ENCODE data around the gene THAP12. TPM values are rescaled to one million over a fixed set of nuclear protein-coding genes. Genes with fewer than 3 reads are reported as not detected.
"Not testable (repeated sequence)": the region's sequence is repeated elsewhere in the genome, so short reads cannot be mapped to it uniquely, and the experiment has no call there.

THAP12 gene
- total and polyA plus RNA-seq, 2 experiments from 2014 or later: 22.6 to 39.0 TPM

- H2AFZ ChIP-seq: no peak overlapping the region
- in situ Hi-C loops (cut with MboI): no loop called here
- DNase-seq: no peak
- no peaks in the 10 kb centered on the region for H3K79me2 ChIP-seq (ENCODE audit: insufficient read depth)
- H3K9me2 ChIP-seq (ENCODE audit: insufficient read depth): no peaks in the 10 kb centered on the region
- H3K9ac ChIP-seq: no peak overlapping the region
- WGBS, 2 experiments (ENCODE audit: low coverage in 1 of 2, low lambda C conversion rate in 2 of 2, missing lambda C conversion rate in 2 of 2): 90 to 92% methylated on average over 4 of the region's 4 CpGs
- no peaks in the 10 kb centered on the region for H3K9me3 ChIP-seq (ENCODE audit: low read depth)
- no peak overlapping the region for H3K4me3 ChIP-seq
- no peaks in the 10 kb centered on the region for H3K36me3 ChIP-seq (ENCODE audit: low read depth)
- H3F3A ChIP-seq (ENCODE audit: insufficient read depth): no peaks in the 10 kb centered on the region
- H3K4me2 ChIP-seq (ENCODE audit: unreplicated experiment): no peak overlapping the region
- no peaks in the 10 kb centered on the region for H3K4me1 ChIP-seq (ENCODE audit: insufficient read depth)
- H3K27ac ChIP-seq: no peak overlapping the region
- no peaks in the 10 kb centered on the region for H4K20me1 ChIP-seq (ENCODE audit: insufficient read depth)
- H3K27me3 ChIP-seq (replicated peaks; ENCODE audit: insufficient read depth): no peaks in the 10 kb centered on the region
- no peak for TF ChIP-seq EZH2phosphoT487 (IDR thresholded peaks at IDR 0.05; ENCODE audit: insufficient read depth, low read depth)
- no peak for TF ChIP-seq EZH2 (IDR thresholded peaks at IDR 0.05; ENCODE audit: insufficient read depth, poor library complexity, severe bottlenecking)
Measured at GRCh38 chr11:76406359-76406758, 25.4 kb upstream of the THAP12 start.

- in situ Hi-C loops (cut with MboI); H3K9me2 ChIP-seq (ENCODE audit: insufficient read depth); H3K4me2 ChIP-seq (ENCODE audit: unreplicated experiment); H3K27ac ChIP-seq; H3K27me3 ChIP-seq (replicated peaks; ENCODE audit: insufficient read depth); H3K4me1 ChIP-seq (ENCODE audit: insufficient read depth); H3K4me3 ChIP-seq; H3K36me3 ChIP-seq (ENCODE audit: low read depth); H3K9me3 ChIP-seq (ENCODE audit: low read depth); H2AFZ ChIP-seq; H3K79me2 ChIP-seq (ENCODE audit: insufficient read depth); H3F3A ChIP-seq (ENCODE audit: insufficient read depth); H3K9ac ChIP-seq; DNase-seq; H4K20me1 ChIP-seq (ENCODE audit: insufficient read depth): not testable (repeated sequence)
- WGBS, 2 experiments (ENCODE audit: low coverage in 1 of 2, low lambda C conversion rate in 2 of 2, missing lambda C conversion rate in 2 of 2): 88 to 89% methylated on average over 8 of the region's 8 CpGs
Measured at GRCh38 chr11:76401484-76401883, 20.6 kb upstream of the THAP12 start.

- Histone ChIP-seq H3K4me1 (ENCODE audit: insufficient read depth) (no peaks in the 10 kb centered on the region), H2AFZ (no peak overlapping the region), H3K36me3 (ENCODE audit: low read depth) (no peaks in the 10 kb centered on the region), H3K79me2 (ENCODE audit: insufficient read depth) (no peaks in the 10 kb centered on the region), H3F3A (ENCODE audit: insufficient read depth) (no peaks in the 10 kb centered on the region), H3K4me3 (no peak overlapping the region), H4K20me1 (ENCODE audit: insufficient read depth) (no peaks in the 10 kb centered on the region), H3K9me3 (ENCODE audit: low read depth) (no peaks in the 10 kb centered on the region), H3K9me2 (ENCODE audit: insufficient read depth) (no peaks in the 10 kb centered on the region), H3K27ac (no peak overlapping the region), H3K9ac (no peak overlapping the region), H3K4me2 (ENCODE audit: unreplicated experiment) (no peak overlapping the region), H3K27me3 (replicated peaks; ENCODE audit: insufficient read depth) (no peaks in the 10 kb centered on the region)
- TF ChIP-seq EZH2 (IDR thresholded peaks at IDR 0.05; ENCODE audit: insufficient read depth, poor library complexity, severe bottlenecking) (no peak), EZH2phosphoT487 (IDR thresholded peaks at IDR 0.05; ENCODE audit: insufficient read depth, low read depth) (no peak)
- WGBS, 2 experiments (ENCODE audit: low coverage in 1 of 2, low lambda C conversion rate in 2 of 2, missing lambda C conversion rate in 2 of 2): 90 to 97% methylated on average over 1 of the region's 1 CpG
- in situ Hi-C loops (cut with MboI): no loop called here
- no peak for DNase-seq
Measured at GRCh38 chr11:76400967-76401366, 20.0 kb upstream of the THAP12 start.

- no peak overlapping the region for H3K4me2 ChIP-seq (ENCODE audit: unreplicated experiment)
- no peaks in the 10 kb centered on the region for H3F3A ChIP-seq (ENCODE audit: insufficient read depth)
- H3K9me2 ChIP-seq (ENCODE audit: insufficient read depth): no peaks in the 10 kb centered on the region
- H3K9me3 ChIP-seq (ENCODE audit: low read depth): no peaks in the 10 kb centered on the region
- WGBS, 2 experiments (ENCODE audit: low coverage in 1 of 2, low lambda C conversion rate in 2 of 2, missing lambda C conversion rate in 2 of 2): 72 to 79% methylated on average over 3 of the region's 3 CpGs
- no peaks in the 10 kb centered on the region for H3K4me1 ChIP-seq (ENCODE audit: insufficient read depth)
- in situ Hi-C loops (cut with MboI): no loop called here
- no peak overlapping the region for H3K27ac ChIP-seq
- TF ChIP-seq EZH2 (IDR thresholded peaks at IDR 0.05; ENCODE audit: insufficient read depth, poor library complexity, severe bottlenecking) (no peak), EZH2phosphoT487 (IDR thresholded peaks at IDR 0.05; ENCODE audit: insufficient read depth, low read depth) (no peak)
- H2AFZ ChIP-seq: no peak overlapping the region
- H3K4me3 ChIP-seq: no peak overlapping the region
- no peaks in the 10 kb centered on the region for H3K27me3 ChIP-seq (replicated peaks; ENCODE audit: insufficient read depth)
- no peak overlapping the region for H3K9ac ChIP-seq
- H3K36me3 ChIP-seq (ENCODE audit: low read depth): no peaks in the 10 kb centered on the region
- H3K79me2 ChIP-seq (ENCODE audit: insufficient read depth): no peaks in the 10 kb centered on the region
- H4K20me1 ChIP-seq (ENCODE audit: insufficient read depth): no peaks in the 10 kb centered on the region
- no peak for DNase-seq
Measured at GRCh38 chr11:76397383-76397782, 16.5 kb upstream of the THAP12 start.

- no peak overlapping the region for H3K4me2 ChIP-seq (ENCODE audit: unreplicated experiment)
- H3K4me1 ChIP-seq (ENCODE audit: insufficient read depth): no peaks in the 10 kb centered on the region
- WGBS, 2 experiments (ENCODE audit: low coverage in 1 of 2, low lambda C conversion rate in 2 of 2, missing lambda C conversion rate in 2 of 2): 32 to 41% methylated on average over 1 of the region's 1 CpG
- no peak overlapping the region for H3K4me3 ChIP-seq
- H3K36me3 ChIP-seq (ENCODE audit: low read depth): no peaks in the 10 kb centered on the region
- no peaks in the 10 kb centered on the region for H3F3A ChIP-seq (ENCODE audit: insufficient read depth)
- H3K27ac ChIP-seq: no peak overlapping the region
- no peaks in the 10 kb centered on the region for H3K9me3 ChIP-seq (ENCODE audit: low read depth)
- DNase-seq: no peak
- no peaks in the 10 kb centered on the region for H4K20me1 ChIP-seq (ENCODE audit: insufficient read depth)
- H3K9ac ChIP-seq: no peak overlapping the region
- no peak overlapping the region for H2AFZ ChIP-seq
- no peaks in the 10 kb centered on the region for H3K9me2 ChIP-seq (ENCODE audit: insufficient read depth)
- no peak for TF ChIP-seq EZH2phosphoT487 (IDR thresholded peaks at IDR 0.05; ENCODE audit: insufficient read depth, low read depth)
- no peak for TF ChIP-seq EZH2 (IDR thresholded peaks at IDR 0.05; ENCODE audit: insufficient read depth, poor library complexity, severe bottlenecking)
- H3K79me2 ChIP-seq (ENCODE audit: insufficient read depth): no peaks in the 10 kb centered on the region
- no peaks in the 10 kb centered on the region for H3K27me3 ChIP-seq (replicated peaks; ENCODE audit: insufficient read depth)
- in situ Hi-C loops (cut with MboI): no loop called here
Measured at GRCh38 chr11:76395296-76395695, 14.4 kb upstream of the THAP12 start.

Measured in GM23248 (cell line).